ENCODE results near the gene DHCR7.

- TF ChIP-seq CTCF (IDR thresholded peaks at IDR 0.05; ENCODE audit: poor library complexity) = no peak
- TF ChIP-seq EZH2phosphoT487 (IDR thresholded peaks at IDR 0.05; ENCODE audit: low read depth, severe bottlenecking, unreplicated experiment) = no peak
These were observed 63.6 kb downstream of the DHCR7 start for GRCh38 chr11:71384561-71384960.

Data from hepatocyte (in vitro differentiated cells).